Stimulated activated CD8-positive, alpha-beta memory T cell treated with anti-CD3 and anti-CD28 coated beads, Interleukin-12 subunit alpha, Interleukin-12 subunit beta, amount 100 ng/mL, for 4 hours (primary cell): Measurements from ENCODE around the gene YBX2.

Experiments used
- DNase-seq: peaks from one replicate; pipeline ENCODE4 v3.0.0-alpha.2; 2020; ENCODE audit warnings: low read depth

The YBX2 gene

GRCh38 chr17:7243453-7243729, 51.0 kb downstream of the YBX2 start:
- DNase-seq = no peak

GRCh38 chr17:7242717-7243452, 51.6 kb downstream of the YBX2 start:
- DNase-seq = peak; percentile 85

GRCh38 chr17:7241783-7242716, 52.4 kb downstream of the YBX2 start, which contains the start of gene GABARAP:
GABARAP (minus strand) TSS chr17:7242449; CDS start chr17:7242330, 119 bp downstream.
- DNase-seq = peak; percentile 88

GRCh38 chr17:7241090-7241733, 53.2 kb downstream of the YBX2 start:
- no peak for DNase-seq

GRCh38 chr17:7240375-7240774, 54.1 kb downstream of the YBX2 start:
- DNase-seq = no peak

GRCh38 chr17:7239091-7240027, 55.1 kb downstream of the YBX2 start, which contains the start of gene PHF23:
PHF23 (minus strand) TSS chr17:7239457; CDS start chr17:7239279, 178 bp downstream.
- peak; percentile 96 for DNase-seq

GRCh38 chr17:7238420-7239090, 55.9 kb downstream of the YBX2 start:
- no peak for DNase-seq
